Kidney (tissue), 22 donors: ENCODE measurements around the gene ZC3H12C. TPM values are rescaled to one million over a fixed set of nuclear protein-coding genes. Genes with fewer than 3 reads are reported as not detected.
A peak's percentile ranks its signal among the peaks of the same experiment; 100 is the strongest.

Experiments used
- DNase-seq, 5 donors: peaks; one replicate each; pipeline ENCODE4 v3.0.0-alpha.2; 2013 to 2020
- FAIRE-seq: peaks from 2 replicates; lab custom pipeline; 2012; peaks lifted over from hg19 to GRCh38; lab: Jason Lieb, UNC
- H3K27ac ChIP-seq, 2 donors: one replicate each; pipeline ENCODE4 v1.7.0; 2013; ENCODE audit warnings: low read depth in 2 of 2, low read length in 2 of 2, inconsistent platforms in 1 of 2
- H3K27me3 ChIP-seq: one replicate; pipeline ENCODE4 v1.7.1; 2013; ENCODE audit warnings: low read length, inconsistent platforms; ENCODE audit not compliant: control insufficient read depth, insufficient read depth
- H3K36me3 ChIP-seq, 3 donors: one replicate each; pipeline versions ENCODE4 v1.7.0 to v1.7.1; 2013; ENCODE audit warnings: low read length in 3 of 3, control low read depth in 1 of 3, inconsistent platforms in 1 of 3; ENCODE audit not compliant: insufficient read depth in 3 of 3, control insufficient read depth in 2 of 3
- H3K4me1 ChIP-seq, 3 donors: one replicate each; pipeline versions ENCODE4 v1.7.0 to v1.7.1; 2013; ENCODE audit warnings: low read length in 3 of 3, inconsistent platforms in 1 of 3, low read depth in 1 of 3; ENCODE audit not compliant: control insufficient read depth in 2 of 3, insufficient read depth in 2 of 3
- H3K4me3 ChIP-seq, 3 donors: one replicate each; pipeline versions ENCODE4 v1.7.0 to v1.8.1; 2013; ENCODE audit warnings: low read length in 3 of 3, control low read depth in 1 of 3, inconsistent platforms in 1 of 3
- H3K9ac ChIP-seq, 3 donors: one replicate each; pipeline versions ENCODE4 v1.7.0 to v1.7.1; 2013; ENCODE audit warnings: low read length in 3 of 3, control low read depth in 1 of 3, inconsistent platforms in 1 of 3
- H3K9me3 ChIP-seq, 3 donors: one replicate each; pipeline versions ENCODE4 v1.7.0 to v1.7.1; 2013; ENCODE audit warnings: low read length in 3 of 3, control low read depth in 1 of 3, inconsistent platforms in 1 of 3; ENCODE audit not compliant: control insufficient read depth in 2 of 3, insufficient read depth in 1 of 3
- CTCF ChIP-seq: IDR thresholded peaks from 3 replicates; pipeline ENCODE4 v1.5.1; 2012; ENCODE audit warnings: mild to moderate bottlenecking, moderate library complexity, borderline replicate concordance; ENCODE audit not compliant: insufficient read depth; ENCODE audit errors: extremely low read depth
- intact Hi-C: fragments of 100-400 bp; cut with DNase I; formaldehyde crosslinking; loops from one replicate; pipeline ENCODE4 v1.11.1; 2022
- long read RNA-seq, 10 donors: library from polyadenylated mRNA in 1 of 10; unstranded in 1 of 10; transcript quantifications; one replicate each; pipeline ENCODE4 v2.0.0 and lab custom pipeline, GENCODE V29; 2021 to 2026
- polyA plus RNA-seq: library from polyadenylated mRNA; stranded (reverse); fragments of 350-450 nt; fragmentation: Illumina TruSeq; extraction: RNeasy Lipid Tissue Mini Kit (QIAGEN cat#74804); gene quantifications from one replicate; pipeline ENCODE4 v1.2.3, GENCODE V29; 2014; ENCODE audit warnings: low read depth, low replicate concordance; ENCODE audit not compliant: insufficient read depth
- total RNA-seq: library from RNA; stranded (reverse); fragmentation: NEBNext Ultra II Directional; extraction: Animal tissue kit (Norgen Biotek cat#: 25700); gene quantifications from one replicate; pipeline ENCODE4 v1.2.1, GENCODE V29; 2021
- donor health status: control.
- donor health status: control.
- donor health status: control.
- donor health status: control.
- donor health status: control.
- donor health status: DM: yes; HTN: yes; CAD: no.
- donor health status: Normal renal cell carcinoma (clear cell type).

The ZC3H12C gene
- 14.3 TPM for total RNA-seq
- polyA plus RNA-seq, result 2.3 TPM
- long read RNA-seq, donor 1, result 0 reads
- long read RNA-seq, donor 2, result 0 reads
- long read RNA-seq, donor 3, full-length matches to known transcripts, result 2 of 2 reads
- long read RNA-seq, donor 3, partial matches to known transcripts, result 0 of 2 reads
- long read RNA-seq, donor 3, other reads (novel, unspliced or antisense), result 0 of 2 reads
- long read RNA-seq, donor 4, result 0 reads
- long read RNA-seq, donor 5, result 0 reads
- long read RNA-seq, donor 6, result 0 reads
- long read RNA-seq, donor 7, full-length matches to known transcripts, result 1 of 4 reads
- long read RNA-seq, donor 7, partial matches to known transcripts, result 0 of 4 reads
- long read RNA-seq, donor 7, other reads (novel, unspliced or antisense), result 3 of 4 reads
- long read RNA-seq, donor 8, result 0 reads
- long read RNA-seq, donor 9, result 0 reads
- long read RNA-seq, donor 10, full-length matches to known transcripts, result 1 of 1 reads
- long read RNA-seq, donor 10, partial matches to known transcripts, result 0 of 1 reads
- long read RNA-seq, donor 10, other reads (novel, unspliced or antisense), result 0 of 1 reads

- peak within 1 kb of the TSS; percentile 85 to 87 for H3K27ac ChIP-seq
- intact Hi-C loops, result no loop called here
- peak within 1 kb of the TSS; percentile 71 to 82 (median 82) for H3K4me3 ChIP-seq
- no peaks in the 10 kb centered on the region for H3K4me1 ChIP-seq
- no peaks in the 10 kb centered on the region for H3K27me3 ChIP-seq
- DNase-seq, result peak; percentile 92 to 95 (median 93)
- TF ChIP-seq CTCF, result peak; percentile 34
- no peak for FAIRE-seq
- no peaks in the 10 kb centered on the region for H3K36me3 ChIP-seq
- peak within 1 kb of the TSS; percentile 51 to 82 (median 74) for H3K9ac ChIP-seq
- H3K9me3 ChIP-seq, result no peaks in the 10 kb centered on the region
These were observed at the start of gene ZC3H12C for GRCh38 chr11:110092515-110093406. TSS of gene ZC3H12C (plus strand) at chr11:110093392. CDS start at chr11:110093412, 20 bp downstream.

GRCh38 chr11:110044226-110044968, 48.8 kb upstream of the ZC3H12C start:
- no peaks in the 10 kb centered on the region for H3K27me3 ChIP-seq
- H3K4me1 ChIP-seq, result no peaks in the 10 kb centered on the region
- FAIRE-seq (no peak), DNase-seq (no peak)
- intact Hi-C loops, result no loop called here
- no peak for TF ChIP-seq CTCF
- no peaks in the 10 kb centered on the region for H3K9me3 ChIP-seq
- no peak overlapping the region for H3K27ac ChIP-seq
- no peak overlapping the region for H3K4me3 ChIP-seq
- no peak overlapping the region for H3K9ac ChIP-seq
- no peaks in the 10 kb centered on the region for H3K36me3 ChIP-seq

GRCh38 chr11:110046775-110047380, 46.3 kb upstream of the ZC3H12C start:
- H3K9ac ChIP-seq, result no peak overlapping the region
- H3K4me1 ChIP-seq, result no peaks in the 10 kb centered on the region
- no peaks in the 10 kb centered on the region for H3K27me3 ChIP-seq
- no peak for TF ChIP-seq CTCF
- no peak for DNase-seq
- H3K4me3 ChIP-seq, result no peak overlapping the region
- FAIRE-seq, result no peak
- no peaks in the 10 kb centered on the region for H3K36me3 ChIP-seq
- no peaks in the 10 kb centered on the region for H3K9me3 ChIP-seq
- intact Hi-C loops, result no loop called here
- no peak overlapping the region for H3K27ac ChIP-seq
